ENCODE data around the gene PRKN.

GRCh38 chr6:161694995-161695394, 1032.6 kb downstream of the PRKN start:
- TF ChIP-seq CTCF (conservative IDR thresholded peaks at IDR 0.05; ENCODE audit: low read depth in 2 of 2) (peak; percentile 74 to 81), EZH2 (IDR thresholded peaks at IDR 0.05; ENCODE audit: low read depth, unreplicated experiment) (no peak), POLR2AphosphoS5 (IDR thresholded peaks at IDR 0.05; ENCODE audit: low read depth) (no peak), ZNF114 (CRISPR knock-in tag; IDR thresholded peaks at IDR 0.05) (no peak), CREB1 (CRISPR knock-in tag; IDR thresholded peaks at IDR 0.05; ENCODE audit: low read depth) (no peak), ZNF331 (CRISPR knock-in tag; IDR thresholded peaks at IDR 0.05; ENCODE audit: low read depth) (no peak), EZH2phosphoT487 (IDR thresholded peaks at IDR 0.05; ENCODE audit: unreplicated experiment) (no peak), JUNB (IDR thresholded peaks at IDR 0.05; ENCODE audit: unreplicated experiment) (no peak), STAT1 (IDR thresholded peaks at IDR 0.05; ENCODE audit: unreplicated experiment) (no peak)
- TF ChIP-seq, protein P1, sequence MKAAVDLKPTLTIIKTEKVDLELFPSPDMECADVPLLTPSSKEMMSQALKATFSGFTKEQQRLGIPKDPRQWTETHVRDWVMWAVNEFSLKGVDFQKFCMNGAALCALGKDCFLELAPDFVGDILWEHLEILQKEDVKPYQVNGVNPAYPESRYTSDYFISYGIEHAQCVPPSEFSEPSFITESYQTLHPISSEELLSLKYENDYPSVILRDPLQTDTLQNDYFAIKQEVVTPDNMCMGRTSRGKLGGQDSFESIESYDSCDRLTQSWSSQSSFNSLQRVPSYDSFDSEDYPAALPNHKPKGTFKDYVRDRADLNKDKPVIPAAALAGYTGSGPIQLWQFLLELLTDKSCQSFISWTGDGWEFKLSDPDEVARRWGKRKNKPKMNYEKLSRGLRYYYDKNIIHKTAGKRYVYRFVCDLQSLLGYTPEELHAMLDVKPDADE (IDR thresholded peaks at IDR 0.05): no peak
- TF ChIP-seq, protein P2, sequence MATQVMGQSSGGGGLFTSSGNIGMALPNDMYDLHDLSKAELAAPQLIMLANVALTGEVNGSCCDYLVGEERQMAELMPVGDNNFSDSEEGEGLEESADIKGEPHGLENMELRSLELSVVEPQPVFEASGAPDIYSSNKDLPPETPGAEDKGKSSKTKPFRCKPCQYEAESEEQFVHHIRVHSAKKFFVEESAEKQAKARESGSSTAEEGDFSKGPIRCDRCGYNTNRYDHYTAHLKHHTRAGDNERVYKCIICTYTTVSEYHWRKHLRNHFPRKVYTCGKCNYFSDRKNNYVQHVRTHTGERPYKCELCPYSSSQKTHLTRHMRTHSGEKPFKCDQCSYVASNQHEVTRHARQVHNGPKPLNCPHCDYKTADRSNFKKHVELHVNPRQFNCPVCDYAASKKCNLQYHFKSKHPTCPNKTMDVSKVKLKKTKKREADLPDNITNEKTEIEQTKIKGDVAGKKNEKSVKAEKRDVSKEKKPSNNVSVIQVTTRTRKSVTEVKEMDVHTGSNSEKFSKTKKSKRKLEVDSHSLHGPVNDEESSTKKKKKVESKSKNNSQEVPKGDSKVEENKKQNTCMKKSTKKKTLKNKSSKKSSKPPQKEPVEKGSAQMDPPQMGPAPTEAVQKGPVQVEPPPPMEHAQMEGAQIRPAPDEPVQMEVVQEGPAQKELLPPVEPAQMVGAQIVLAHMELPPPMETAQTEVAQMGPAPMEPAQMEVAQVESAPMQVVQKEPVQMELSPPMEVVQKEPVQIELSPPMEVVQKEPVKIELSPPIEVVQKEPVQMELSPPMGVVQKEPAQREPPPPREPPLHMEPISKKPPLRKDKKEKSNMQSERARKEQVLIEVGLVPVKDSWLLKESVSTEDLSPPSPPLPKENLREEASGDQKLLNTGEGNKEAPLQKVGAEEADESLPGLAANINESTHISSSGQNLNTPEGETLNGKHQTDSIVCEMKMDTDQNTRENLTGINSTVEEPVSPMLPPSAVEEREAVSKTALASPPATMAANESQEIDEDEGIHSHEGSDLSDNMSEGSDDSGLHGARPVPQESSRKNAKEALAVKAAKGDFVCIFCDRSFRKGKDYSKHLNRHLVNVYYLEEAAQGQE (IDR thresholded peaks at IDR 0.05; ENCODE audit: unreplicated experiment): no peak
- TF ChIP-seq, protein P3, sequence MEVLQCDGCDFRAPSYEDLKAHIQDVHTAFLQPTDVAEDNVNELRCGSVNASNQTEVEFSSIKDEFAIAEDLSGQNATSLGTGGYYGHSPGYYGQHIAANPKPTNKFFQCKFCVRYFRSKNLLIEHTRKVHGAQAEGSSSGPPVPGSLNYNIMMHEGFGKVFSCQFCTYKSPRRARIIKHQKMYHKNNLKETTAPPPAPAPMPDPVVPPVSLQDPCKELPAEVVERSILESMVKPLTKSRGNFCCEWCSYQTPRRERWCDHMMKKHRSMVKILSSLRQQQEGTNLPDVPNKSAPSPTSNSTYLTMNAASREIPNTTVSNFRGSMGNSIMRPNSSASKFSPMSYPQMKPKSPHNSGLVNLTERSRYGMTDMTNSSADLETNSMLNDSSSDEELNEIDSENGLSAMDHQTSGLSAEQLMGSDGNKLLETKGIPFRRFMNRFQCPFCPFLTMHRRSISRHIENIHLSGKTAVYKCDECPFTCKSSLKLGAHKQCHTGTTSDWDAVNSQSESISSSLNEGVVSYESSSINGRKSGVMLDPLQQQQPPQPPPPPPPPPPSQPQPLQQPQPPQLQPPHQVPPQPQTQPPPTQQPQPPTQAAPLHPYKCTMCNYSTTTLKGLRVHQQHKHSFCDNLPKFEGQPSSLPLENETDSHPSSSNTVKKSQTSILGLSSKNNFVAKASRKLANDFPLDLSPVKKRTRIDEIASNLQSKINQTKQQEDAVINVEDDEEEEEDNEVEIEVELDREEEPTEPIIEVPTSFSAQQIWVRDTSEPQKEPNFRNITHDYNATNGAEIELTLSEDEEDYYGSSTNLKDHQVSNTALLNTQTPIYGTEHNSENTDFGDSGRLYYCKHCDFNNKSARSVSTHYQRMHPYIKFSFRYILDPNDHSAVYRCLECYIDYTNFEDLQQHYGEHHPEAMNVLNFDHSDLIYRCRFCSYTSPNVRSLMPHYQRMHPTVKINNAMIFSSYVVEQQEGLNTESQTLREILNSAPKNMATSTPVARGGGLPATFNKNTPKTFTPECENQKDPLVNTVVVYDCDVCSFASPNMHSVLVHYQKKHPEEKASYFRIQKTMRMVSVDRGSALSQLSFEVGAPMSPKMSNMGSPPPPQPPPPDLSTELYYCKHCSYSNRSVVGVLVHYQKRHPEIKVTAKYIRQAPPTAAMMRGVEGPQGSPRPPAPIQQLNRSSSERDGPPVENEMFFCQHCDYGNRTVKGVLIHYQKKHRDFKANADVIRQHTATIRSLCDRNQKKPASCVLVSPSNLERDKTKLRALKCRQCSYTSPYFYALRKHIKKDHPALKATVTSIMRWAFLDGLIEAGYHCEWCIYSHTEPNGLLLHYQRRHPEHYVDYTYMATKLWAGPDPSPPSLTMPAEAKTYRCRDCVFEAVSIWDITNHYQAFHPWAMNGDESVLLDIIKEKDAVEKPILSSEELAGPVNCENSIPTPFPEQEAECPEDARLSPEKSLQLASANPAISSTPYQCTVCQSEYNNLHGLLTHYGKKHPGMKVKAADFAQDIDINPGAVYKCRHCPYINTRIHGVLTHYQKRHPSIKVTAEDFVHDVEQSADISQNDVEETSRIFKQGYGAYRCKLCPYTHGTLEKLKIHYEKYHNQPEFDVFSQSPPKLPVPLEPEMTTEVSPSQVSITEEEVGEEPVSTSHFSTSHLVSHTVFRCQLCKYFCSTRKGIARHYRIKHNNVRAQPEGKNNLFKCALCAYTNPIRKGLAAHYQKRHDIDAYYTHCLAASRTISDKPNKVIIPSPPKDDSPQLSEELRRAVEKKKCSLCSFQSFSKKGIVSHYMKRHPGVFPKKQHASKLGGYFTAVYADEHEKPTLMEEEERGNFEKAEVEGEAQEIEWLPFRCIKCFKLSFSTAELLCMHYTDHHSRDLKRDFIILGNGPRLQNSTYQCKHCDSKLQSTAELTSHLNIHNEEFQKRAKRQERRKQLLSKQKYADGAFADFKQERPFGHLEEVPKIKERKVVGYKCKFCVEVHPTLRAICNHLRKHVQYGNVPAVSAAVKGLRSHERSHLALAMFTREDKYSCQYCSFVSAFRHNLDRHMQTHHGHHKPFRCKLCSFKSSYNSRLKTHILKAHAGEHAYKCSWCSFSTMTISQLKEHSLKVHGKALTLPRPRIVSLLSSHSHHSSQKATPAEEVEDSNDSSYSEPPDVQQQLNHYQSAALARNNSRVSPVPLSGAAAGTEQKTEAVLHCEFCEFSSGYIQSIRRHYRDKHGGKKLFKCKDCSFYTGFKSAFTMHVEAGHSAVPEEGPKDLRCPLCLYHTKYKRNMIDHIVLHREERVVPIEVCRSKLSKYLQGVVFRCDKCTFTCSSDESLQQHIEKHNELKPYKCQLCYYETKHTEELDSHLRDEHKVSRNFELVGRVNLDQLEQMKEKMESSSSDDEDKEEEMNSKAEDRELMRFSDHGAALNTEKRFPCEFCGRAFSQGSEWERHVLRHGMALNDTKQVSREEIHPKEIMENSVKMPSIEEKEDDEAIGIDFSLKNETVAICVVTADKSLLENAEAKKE (CRISPR knock-in tag; IDR thresholded peaks at IDR 0.05): no peak

Measured in GM23338 (cell line).